Transverse colon (tissue), 3 donors: Measurements from ENCODE around the gene EYA2.

ENCODE experiments used
- CTCF ChIP-seq, 5 experiments: fragments of 200-600 bp in 3 of 5; fragments of 450-650 bp in 2 of 5; sonication (generic) in 3 of 5; IDR thresholded peaks; 1 replicate in 2 of 5; 2 replicates in 3 of 5; pipeline ENCODE4 v1.5.1; 2016 to 2017; ENCODE audit warnings: antibody characterized with exemption in 5 of 5, inconsistent platforms in 3 of 5, mild to moderate bottlenecking in 2 of 5, moderate library complexity in 1 of 5
- POLR2A ChIP-seq: fragments of 450-650 bp; IDR thresholded peaks from one replicate; pipeline ENCODE4 v1.6.1; 2016; ENCODE audit warnings: antibody characterized with exemption, mild to moderate bottlenecking, moderate library complexity

GRCh38 chr20:47137231-47137870, 242.7 kb downstream of the EYA2 start:
- no peak for TF ChIP-seq CTCF (IDR thresholded peaks at IDR 0.05)
- no peak for TF ChIP-seq POLR2A
